ENCODE results near the gene MTMR1.

Gene MTMR1

GRCh38 chrX:150779385-150779784, 86.2 kb downstream of the MTMR1 start:
- DNase-seq (ENCODE audit: low read depth), result no peak

DNA sequence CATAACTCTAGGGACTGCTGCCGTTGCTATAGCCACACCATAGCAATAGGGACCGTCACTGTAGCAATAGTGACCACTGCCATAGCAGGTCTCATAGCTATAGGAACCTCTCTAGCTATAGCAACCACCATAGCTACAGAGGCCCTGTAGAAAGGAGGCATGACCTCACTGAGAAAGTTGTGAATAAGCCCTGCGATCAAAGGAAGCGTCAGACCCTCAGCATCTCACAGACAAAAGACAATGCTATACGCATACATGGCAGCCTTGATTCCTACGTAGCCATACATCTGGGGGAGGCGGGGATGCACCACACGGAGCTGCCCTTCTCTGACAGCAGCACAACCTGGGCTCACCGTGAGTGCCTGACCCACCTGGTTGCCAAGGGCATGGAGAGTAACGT, 88.5 kb downstream of the MTMR1 start:
- no peak for DNase-seq (ENCODE audit: low read depth)

DNA sequence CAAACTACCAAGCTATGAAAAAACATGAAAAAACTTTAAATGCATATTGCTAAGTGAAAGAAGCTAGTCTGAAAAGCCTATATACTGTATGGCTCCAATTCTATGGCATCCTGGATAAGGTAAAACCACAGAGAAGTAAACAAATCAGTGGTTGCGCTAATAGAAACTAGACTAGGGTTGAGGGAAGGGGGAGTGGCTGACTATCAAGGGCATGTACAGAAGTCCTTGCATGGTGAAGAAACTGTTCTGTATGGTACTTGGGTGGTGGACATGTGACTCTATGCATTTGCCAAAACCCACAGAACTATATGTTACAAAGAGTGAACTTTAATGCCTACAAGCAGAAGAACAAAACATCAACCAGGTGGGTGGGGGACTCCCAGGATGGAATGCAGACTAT, 96.8 kb downstream of the MTMR1 start:
- DNase-seq (ENCODE audit: low read depth), result no peak

DNA sequence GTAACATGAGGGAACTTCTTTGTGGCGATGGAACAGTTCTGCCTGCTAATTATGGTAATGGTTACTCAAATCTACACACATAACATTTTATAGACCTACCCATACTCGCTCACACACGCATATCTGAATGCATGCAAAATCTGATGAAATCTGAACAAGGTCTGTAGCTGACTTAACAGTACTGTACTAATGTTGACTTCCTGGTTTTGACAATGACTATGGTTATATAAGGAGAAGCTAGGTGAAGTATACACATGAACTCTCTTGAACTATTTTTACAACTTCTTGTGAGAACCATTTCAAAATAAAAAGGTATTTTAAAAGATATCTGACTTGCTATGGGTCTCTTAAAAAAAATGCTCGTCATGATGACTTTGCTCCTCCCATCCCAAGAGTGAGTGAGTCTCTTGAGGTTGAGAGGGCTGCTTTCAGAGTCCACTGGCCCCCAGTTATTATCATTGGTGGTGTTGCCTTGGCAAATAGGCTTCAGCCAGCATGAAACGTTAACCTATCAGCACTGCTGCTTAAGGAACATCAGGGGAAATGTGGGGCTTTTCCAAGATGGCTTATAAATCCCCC, 99.8 kb downstream of the MTMR1 start:
- no peak for DNase-seq (ENCODE audit: low read depth)

- no peak for DNase-seq (ENCODE audit: low read depth)
These were observed 112.5 kb downstream of the MTMR1 start for GRCh38 chrX:150805736-150806135.

DNA sequence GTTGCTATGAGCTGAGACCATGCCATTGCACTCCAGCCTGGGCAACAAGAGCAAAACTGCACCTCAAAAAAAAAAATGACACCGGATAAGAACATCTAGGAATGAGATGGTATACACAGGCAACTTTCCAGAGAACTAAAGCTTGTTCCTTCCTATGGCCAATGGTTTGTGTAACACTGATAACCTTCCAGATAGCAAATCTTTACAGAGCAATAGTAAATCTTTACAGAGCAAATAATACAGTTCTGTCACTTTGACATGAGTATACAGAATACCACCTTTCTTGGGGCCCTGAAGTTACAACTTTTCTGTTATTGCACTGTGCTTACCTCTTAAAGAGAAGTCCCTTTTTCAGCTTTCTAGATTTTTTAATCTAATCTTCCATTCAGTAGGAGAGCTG, 113.6 kb downstream of the MTMR1 start:
- DNase-seq (ENCODE audit: low read depth), result no peak

DNA sequence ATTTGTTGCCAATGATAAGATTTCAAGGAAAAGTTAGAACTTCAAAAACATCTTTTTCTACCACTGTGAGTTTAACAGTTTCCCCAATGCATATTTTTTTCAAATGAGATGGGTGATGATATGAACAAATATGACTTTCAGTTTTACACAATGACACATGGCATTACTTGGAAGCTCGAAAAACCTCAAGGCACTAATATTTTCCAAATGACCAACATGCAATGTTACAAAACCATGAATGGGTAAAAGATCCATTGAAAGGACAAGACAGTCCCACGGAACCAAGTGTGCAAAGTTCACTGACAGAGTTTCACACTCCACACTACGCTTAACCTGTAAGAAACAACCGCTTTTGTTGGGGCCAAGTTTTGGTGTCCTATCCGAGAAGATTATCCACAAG, 120.7 kb downstream of the MTMR1 start:
- peak; percentile 66 for DNase-seq (ENCODE audit: low read depth)
